Mucosa of gallbladder (tissue), 1 donor: ENCODE measurements around the gene STAT3. TPM values are rescaled to one million over a fixed set of nuclear protein-coding genes. Genes with fewer than 3 reads are reported as not detected.
"Not testable (repeated sequence)": the region's sequence is repeated elsewhere in the genome, so short reads cannot be mapped to it uniquely, and the experiment has no call there.

Experiments used
- DNase-seq: peaks from one replicate; pipeline ENCODE4 v3.0.0-alpha.2; 2020; ENCODE audit warnings: low spot score
- total RNA-seq: library from RNA; stranded (reverse); gene quantifications from one replicate; pipeline ENCODE4 v1.2.1, GENCODE V29; 2021
- donor health status: DM: no; HTN: no; CAD: no.

Gene STAT3
- total RNA-seq = 140 TPM

DNA sequence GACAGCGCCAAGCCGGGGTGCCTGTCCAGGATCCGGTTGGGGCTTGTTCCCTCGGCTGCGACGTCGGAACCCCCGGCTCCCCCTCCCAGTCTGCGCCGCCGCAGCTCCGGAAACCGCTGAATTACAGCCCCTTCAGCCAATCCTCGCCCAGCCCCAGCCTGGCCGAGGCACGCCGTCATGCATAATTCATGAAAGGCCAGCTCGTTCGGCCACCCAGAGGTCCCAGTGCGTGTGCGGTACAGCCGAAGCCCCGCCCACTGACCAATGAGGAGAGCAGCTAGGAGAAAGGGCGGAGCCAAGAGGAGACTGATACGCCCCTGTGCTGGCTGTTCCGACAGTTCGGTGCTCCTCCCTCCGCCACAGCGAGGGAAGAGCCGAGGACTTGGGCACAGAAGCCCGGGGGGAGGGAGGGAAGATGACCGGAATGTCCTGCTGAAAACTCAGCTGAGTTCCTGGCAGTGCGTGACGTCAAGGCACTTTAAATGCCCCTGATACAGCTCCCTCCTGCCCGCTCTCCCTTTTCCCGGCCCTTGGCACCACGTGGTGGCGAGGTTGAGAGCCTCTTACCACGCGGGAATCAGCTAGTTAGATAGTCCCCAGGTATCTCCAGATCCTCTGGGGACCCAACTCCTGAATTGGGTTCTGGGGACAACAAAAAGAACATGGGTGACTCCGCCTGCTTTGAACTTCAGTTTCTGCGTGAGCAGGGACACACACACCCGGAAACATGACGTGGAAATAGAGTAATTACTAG, at the start of gene STAT3:
TSS of gene STAT3 (minus strand) at position 62 of the 754 bp plus-strand sequence. CDS start 39,926 bp downstream, outside the sequence.
- peak; percentile 100 for DNase-seq

DNA sequence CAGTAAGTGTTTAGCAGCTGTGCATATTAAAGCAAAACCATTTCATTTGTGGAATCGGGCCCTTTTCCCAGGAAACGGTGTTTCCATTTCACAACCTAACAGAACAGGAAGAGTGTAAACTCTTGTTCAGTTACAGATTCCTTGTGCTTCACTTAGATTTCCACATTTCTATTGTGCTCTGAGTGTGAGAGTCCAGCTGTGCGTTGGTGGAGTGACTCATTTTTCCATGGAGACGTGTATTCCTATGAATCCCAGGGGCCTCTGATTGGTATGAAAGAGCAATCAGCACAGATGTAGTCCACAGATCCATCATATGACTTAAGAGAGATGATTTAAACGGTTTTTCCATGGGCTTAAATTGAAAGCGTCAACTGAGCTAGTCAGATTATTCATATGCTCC, 48.1 kb upstream of the STAT3 start:
- DNase-seq = peak; percentile 46

DNA sequence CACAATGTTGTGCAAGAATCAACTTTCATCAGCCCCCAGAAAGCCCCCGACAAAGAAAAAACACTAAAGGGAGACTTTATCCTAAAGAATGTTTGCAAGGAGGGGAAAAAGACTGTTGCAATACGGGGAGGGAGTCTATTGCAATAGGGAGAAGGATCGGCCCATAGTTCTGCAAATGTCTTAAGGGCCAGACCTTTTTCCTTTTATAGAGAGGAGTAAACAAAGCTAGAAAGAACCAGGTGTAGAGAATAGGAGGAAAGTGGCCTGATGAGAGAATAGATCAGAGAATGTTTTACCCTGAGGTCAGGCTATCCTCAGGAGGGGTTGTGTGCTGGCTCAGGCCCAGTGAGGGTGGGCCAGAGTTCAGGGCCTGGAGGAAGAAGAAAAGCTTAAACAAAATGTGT, 43.5 kb upstream of the STAT3 start:
- DNase-seq = no peak

DNA sequence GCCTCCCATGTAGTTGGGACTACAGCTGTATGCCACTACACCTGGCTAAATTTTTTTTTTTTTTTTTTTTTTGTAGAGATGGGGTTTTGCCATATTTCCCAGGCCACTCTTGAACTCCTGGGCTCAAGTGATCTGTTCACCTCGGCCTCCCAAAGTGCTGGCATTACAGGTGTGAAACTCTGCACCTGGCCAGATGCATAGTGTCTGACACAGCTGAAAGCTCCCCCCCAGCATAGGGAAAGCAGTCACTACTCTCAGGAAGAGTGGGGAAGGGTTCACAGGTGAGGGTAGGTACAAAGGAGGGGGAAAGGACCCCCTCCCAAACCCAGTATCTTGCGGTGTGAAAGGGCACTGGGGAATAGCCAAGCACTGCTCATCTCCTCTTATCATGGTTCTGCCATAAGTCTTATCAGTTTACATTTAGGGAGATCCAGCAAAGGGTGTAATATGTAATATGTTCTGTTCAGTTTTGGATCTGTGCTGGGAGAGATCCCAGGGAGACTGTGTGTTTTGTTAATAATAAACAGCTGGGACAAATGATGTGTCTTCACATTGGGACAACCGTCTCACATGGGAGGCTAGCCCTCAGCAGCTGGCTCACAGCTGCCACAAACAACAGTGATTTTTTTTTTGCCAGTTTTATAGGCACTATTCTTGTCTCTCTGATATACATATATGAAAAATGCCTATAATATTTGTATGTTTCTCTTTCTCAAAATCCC, 41.6 kb upstream of the STAT3 start:
- DNase-seq = no peak

DNA sequence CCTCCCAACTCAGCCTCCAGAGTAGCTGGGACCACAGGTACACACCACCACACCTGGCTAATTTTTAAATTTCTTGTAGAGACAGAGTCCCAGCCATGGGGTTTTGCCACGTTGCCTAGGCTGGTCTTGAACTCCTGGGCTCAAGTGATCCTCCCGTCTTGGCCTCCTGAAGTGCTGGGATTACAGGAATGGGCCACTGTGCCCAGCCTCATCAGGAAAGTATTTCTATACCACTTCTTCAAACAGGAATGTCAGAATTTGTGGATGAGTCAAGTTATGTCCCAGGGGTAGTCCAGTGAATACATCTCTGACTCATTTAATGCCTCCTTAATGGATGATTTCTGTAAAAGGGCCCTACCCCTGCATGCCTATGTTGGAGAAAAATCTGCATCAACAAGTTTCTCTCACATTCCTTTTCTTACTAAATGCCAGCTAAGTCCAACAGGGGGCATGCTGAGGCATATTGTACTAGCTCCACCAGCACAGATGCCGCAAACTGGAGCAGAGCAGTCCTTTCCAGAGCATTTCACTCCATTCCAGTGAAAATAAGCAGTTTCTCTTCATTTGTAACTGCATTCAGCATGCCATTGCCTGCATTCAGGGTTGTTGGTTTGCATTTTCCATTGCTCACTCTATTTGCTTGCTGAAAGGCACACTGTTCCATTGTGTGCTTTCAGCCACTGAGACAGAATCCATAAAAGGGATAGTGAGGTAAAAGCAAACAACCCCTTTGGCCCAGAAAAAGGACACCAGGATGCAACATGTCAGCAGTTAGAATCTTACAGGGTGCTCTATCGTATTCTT, 40.1 kb upstream of the STAT3 start:
- DNase-seq = peak; percentile 77

DNA sequence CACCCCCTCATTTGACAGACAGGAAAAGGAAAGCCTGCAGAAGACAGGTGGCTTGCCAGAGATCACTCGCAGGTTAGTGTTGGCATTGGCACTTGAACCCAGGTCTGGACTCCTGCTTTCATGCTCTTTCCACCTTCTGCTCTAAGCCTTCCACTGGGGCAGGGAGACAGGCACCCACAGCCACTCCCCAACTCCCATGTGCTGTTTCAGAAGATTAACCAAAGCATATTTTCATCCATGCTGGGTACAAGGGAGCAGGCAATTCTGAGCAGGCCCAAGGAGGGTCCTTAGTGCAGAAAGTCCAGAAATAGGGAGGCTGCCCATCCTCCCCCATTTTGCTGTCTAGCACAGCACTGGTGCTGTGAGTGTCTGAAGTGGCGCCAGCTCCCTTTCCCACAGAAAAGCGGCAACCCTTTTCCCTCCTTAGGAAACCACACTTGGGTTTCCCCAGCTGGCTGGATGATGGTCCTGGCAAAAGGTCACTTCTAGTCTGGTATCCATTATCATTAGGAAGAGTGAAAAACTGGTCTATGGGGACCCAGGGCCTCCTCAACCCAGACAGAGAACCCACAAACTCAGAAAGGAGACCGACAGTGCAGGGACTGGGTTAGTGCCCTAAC, 36.9 kb upstream of the STAT3 start:
- DNase-seq = no peak

DNA sequence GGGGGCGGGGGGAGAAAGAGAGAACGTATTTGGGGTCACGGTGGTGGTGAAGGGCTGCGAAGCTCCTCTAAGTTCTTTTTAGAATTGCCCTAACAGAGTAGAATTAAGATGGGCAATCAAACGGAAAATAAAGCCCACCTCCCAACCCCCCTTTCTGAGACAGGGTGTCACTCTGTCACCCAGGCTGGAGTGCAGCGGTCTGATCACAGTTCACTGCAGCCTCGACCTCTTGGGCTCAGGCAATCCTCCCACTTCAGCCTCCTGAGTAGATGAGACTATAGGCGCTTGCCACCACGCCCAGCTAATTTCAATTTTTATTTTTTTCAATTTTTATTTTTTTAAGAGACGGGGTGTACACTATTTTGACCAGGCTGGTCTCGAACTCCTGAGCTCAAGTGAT, 35.5 kb upstream of the STAT3 start:
- DNase-seq = no peak

DNA sequence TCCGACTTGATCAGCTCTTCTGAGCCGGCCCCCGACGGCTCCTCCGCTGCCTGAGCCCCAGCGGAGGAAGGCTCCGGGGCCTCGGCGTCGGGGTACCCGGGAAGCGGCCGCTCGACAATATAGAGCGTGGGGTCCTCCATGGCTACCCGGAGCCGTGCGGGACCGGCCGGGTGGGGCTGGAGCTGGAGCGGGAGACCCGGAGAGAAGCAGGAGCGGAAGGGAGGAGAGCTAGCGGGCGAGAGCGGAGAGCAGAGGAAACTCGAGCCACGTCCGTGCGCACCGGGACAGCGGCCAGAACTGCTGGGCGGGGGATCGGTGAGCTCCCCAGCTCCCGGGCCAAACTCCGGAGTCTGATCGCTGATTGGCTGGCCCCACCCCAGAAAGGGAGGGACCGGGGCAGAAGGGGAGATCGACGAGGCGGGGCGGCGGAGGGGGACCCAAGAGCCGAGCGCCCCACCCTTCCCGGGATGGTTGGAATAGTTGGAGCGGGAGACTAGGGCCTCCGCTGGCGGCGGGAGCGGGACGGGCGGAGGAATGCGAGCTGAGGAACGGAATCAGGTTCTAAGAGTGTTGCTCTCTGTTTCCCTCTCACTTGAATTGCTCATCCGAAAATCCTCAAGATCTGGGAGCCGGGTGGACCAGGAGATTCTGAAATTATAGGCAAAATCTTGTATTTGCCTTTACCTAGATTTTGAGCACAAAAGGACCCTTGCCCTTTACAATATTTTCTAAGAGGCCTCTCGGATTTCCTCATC, 34.9 kb upstream of the STAT3 start, which contains the start of gene CAVIN1:
TSS of gene CAVIN1 (minus strand) at position 299 of the 755 bp plus-strand sequence. CDS start at position 140, 159 bp downstream.
- peak; percentile 93 for DNase-seq

DNA sequence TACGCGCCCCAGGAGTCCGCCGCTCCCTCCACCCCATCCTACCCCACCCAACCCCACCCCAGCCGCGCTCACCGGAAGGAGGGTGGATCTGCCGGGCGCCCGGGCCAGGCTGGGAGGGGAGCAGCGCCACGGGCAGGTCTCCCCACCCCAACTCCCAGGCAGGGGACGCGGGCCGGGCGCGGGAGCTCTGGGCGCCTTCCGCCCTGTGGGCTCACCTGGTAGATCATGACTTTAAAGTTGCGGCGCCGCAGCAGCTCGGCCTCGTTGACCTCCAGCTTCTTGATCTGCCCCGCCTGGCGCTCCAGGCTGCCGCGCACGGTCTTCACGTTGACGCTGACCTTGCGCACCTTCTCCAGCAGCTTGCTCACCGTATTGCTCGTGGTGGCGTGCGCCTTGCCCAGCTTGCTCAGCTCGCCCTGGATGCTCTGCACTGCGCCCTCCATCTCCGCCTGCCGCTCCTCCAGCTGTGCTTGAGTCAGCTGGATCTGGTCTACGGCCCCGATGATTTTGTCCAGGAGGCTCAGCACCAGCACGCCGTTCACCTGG, 34.2 kb upstream of the STAT3 start:
- DNase-seq = no peak

DNA sequence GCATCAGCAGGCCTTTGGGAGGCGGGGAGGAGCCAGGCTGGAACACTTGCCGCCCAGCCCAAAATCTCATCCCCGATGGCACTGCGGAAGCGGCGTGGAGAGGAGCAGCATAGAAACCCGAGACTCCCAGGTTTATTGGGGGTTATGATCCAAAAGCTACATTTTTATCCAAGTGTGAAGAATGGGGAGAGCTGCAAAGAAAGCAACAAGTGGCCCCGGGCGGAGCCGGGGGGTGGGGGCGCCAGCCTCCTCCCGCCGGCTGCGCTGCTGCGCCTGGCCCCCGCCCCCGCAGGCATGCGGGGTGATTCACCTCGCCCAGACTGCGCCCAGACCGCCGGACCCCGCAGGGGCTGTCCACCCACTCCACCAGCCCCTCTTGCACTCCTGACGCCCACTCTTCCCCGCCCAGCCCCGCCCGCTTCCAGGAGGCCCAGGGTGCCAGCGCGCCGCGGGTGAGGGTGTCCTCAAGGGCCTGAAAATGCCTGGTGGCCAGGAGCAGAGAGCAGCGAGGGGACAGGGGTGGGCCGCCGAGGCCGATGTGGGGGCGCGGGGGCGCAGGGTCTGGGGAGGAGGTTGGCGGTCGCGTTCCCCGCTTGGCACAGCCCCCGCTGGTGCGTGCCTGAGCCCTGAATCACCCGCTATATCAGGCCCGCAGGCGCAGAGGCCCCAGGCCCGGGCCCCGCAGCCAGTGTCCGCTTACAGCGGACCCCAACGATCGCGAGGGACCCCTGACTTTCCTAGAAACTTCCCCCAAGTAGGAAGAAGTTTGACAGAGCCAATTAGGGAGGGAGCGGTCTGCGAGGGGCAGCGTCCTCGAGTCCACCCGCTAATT, 33.5 kb upstream of the STAT3 start:
- DNase-seq = no peak

DNA sequence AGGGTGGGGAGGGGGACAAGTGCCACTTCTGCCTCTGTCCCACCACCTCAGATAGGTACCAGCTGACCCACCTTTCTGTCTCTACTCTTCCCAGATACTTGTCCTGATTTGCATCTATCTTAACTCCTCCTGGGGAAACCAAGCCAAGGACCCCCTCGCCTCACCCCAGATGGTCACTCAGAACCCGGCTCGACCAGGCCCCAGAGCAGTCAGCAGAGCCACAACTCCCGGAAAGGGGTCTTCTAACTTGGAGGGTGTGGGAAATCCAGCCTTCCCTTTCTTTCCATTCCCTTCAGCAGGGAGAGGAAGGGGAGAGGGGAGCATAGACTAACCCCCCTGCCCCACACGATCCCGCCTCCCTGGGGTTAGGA, 32.9 kb upstream of the STAT3 start:
- no peak for DNase-seq

DNA sequence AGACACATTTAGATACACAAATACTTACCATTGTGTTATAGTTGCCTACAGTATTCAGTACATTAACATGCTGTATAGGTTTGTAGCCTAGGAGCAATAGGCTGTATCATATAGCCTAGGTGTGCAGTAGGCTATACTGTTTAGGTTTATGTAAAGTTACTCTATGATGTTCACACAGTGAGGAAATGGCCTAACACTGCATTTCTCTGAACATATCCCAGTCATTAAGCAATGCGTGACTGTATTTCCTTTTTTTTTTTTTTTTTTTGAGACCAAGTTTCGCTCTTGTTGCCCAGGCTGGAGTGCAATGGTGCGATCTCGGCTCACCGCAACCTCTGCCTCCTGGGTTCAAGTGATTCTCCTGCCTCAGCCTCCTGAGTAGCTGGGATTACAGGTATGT, 29.7 kb upstream of the STAT3 start:
- not testable (repeated sequence) for DNase-seq

DNA sequence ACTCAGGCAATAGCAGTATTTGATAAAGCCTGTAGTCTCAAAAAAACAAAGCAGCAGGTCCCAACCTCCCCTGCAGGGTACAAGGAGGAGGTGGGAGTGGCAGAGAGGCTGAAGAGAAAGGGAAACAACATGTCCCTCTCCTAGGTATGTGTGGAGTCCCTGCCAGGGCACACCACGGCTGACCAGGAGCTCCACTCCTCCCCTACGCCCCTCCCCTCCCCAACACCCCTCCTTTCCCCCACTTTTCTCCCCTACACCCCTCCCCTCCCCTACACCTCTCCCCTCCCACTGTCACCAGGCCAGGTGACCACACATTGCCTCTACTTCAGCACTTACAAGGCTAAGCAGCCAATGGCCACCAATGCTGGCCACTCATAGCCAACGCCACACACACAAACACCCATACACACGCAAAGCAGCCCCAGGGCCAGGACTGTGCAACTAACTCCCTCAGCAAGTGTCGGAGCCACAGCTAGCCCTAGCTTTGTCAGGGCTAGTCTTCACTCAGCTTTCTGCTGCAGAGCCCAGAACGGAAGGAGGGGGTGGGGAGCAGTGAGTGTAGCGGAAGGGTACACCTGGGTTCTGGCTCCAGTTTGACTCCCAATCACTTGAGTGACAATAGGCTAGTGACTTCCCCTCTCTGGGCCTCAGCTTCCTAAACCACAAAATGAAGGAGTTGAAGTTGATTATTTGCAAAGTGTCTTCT, 26.6 kb upstream of the STAT3 start:
- DNase-seq = no peak

DNA sequence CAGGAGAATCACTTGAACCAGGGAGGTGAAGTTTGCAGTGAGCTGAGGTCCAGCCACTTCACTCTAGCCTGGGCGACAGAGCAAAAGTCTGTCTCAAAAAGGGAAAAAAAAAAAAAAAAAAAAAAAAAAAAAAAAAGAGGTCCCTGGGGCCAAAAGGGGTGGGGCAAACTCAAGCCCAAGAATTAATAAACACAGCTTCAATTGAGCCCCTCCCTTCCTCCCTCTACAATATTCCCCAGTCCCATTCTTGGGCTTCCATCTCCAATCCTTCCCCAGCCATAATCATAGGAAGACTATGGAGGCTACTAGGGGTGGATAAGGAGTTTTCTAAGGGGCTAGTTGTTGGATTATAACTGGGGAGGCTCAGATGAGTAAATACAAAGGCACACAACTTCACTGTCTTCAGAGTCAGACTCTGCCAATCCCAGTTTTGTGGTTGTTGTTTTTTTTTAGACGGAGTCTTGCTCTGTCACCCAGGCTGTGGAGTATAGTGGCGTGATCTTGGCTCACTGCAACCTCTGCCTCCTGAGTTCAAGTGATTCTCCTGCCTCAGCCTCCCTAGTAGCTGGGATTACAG, 25.3 kb upstream of the STAT3 start:
- no peak for DNase-seq

DNA sequence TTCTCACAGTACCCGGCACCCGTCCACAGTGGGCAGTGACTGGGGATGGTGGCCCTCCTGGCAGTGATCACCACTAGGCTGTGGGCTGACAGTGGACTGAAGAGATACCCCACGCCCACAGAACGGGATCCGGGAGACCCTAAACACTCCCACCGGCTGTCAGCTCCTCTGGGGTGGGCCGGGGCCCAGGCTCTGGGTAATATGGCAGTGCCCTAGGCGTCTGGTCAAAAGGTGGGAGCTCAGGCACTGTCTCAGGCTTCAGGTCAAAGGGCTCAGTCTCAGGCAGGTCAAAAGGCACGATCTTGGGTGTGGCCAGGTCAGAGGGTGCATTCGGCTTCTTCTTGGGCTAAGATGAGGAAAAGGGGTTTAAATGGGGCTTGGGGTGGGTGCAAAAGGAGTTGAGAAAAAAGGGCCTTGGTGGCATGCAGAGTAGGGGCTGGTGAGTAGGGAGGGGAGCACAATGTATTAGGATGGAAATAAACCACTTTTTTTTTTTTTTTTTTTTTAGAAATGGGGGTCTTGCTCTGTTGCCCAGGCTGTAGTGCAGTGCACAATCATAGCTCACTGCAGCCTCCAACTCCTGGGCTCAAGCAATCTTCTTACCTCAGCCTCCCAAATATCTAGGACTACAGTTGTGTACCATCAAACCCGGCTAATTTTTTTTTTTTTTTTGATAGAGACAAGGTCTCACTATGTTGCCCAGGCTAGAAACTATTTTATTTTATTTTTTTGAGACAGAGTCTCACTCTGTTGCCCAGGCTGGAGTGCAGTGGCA, 23.9 kb upstream of the STAT3 start:
- no peak for DNase-seq

DNA sequence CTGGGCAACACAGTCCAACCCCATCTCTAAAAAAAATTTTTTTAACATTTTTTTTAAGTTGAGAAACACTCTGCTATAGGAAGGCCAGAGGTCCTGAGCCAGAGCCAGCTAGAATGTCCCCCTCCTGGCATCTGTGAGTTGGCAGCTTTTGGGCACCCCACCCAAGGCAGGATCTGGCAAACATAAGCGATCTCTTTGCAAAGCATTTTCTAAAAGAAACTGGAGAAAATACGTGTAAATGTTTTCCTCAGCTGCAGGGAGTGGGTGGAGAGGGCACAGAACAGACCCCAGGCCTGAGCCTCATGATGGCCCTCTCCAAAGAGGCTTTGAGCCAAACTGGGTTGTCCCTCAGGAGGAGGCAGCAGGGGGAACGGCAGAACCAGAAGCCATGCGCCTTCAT, 23.1 kb upstream of the STAT3 start:
- DNase-seq = no peak

DNA sequence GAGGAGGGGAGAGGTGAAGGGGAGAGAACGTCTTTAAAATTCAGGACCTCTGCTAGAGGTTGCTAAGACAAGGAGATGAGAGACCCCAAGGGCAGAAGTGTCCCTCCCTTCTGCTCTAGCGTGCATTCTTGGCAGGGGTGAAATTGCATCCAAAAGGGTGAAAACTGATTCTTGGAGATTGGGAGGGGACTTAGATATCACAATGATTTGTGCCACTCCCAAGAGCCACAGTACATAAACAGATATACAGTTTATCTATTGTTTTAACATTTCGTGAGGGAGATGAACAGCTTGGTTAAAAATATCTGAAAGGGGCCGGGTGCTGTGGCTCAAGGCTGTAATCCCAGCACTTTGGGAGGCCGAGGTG, 22.1 kb upstream of the STAT3 start:
- DNase-seq = no peak
